Measurements from ENCODE around the gene ADAM11. TPM values are rescaled to one million over a fixed set of nuclear protein-coding genes. Genes with fewer than 3 reads are reported as not detected.
A peak's percentile ranks its signal among the peaks of the same experiment; 100 is the strongest.

Gene ADAM11
- total and polyA plus RNA-seq, 2 of the 13 experiments (the other 11 are each of a cell fraction or from before 2014, with no cell fraction given), result 0.38 to 0.91 TPM

- TF ChIP-seq ARID4A (CRISPR knock-in tag; IDR thresholded peaks at IDR 0.05; ENCODE audit: borderline replicate concordance) (peak; percentile 61; the same call in 1 of the 2 replicates), ZNF263 (CRISPR knock-in tag; IDR thresholded peaks at IDR 0.05) (peak; percentile 60), SOX13 (IDR thresholded peaks at IDR 0.05) (no peak), SOX13 (CRISPR knock-in tag; conservative IDR thresholded peaks at IDR 0.05 in 1 of 2, IDR thresholded peaks at IDR 0.05 in 1 of 2) (peak in 1 of 2 experiments; percentile 25; a peak in 1 of 4 replicates), ZNF513 (CRISPR knock-in tag; conservative IDR thresholded peaks at IDR 0.05) (no peak), ZNF609 (CRISPR knock-in tag; IDR thresholded peaks at IDR 0.05; ENCODE audit: borderline replicate concordance) (0 out of 2 replicates have a peak, but pooled peaks have one; percentile 7), ZNF512 (CRISPR knock-in tag; IDR thresholded peaks at IDR 0.05) (no peak; the same call in 1 of the 2 replicates), ARNTL (CRISPR knock-in tag; IDR thresholded peaks at IDR 0.05) (no peak), ZNF17 (CRISPR knock-in tag; IDR thresholded peaks at IDR 0.05) (no peak), ZNF431 (CRISPR knock-in tag; IDR thresholded peaks at IDR 0.05; ENCODE audit: borderline replicate concordance, low read depth) (no peak; the same call in 1 of the 2 replicates), RBM22 (optimal IDR thresholded peaks at IDR 0.05; ENCODE audit: low read length) (no peak), SP5 (CRISPR knock-in tag; IDR thresholded peaks at IDR 0.05; ENCODE audit: borderline replicate concordance, low read depth) (no peak), SMC3 (IDR thresholded peaks at IDR 0.05; ENCODE audit: low read length) (no peak), PRPF4 (IDR thresholded peaks at IDR 0.05; ENCODE audit: low read depth, low read length, poor library complexity, severe bottlenecking) (no peak), POLR2AphosphoS2 (IDR thresholded peaks at IDR 0.05; ENCODE audit: low read depth, low read length) (no peak)
Measured at GRCh38 chr17:44779211-44780025, 20.6 kb downstream of the ADAM11 start (continued).
